Epithelial cell of proximal tubule (primary cell): ENCODE measurements around the gene GRAMD1A. TPM values are rescaled to one million over a fixed set of nuclear protein-coding genes. Genes with fewer than 3 reads are reported as not detected.
"Not testable (repeated sequence)": the region's sequence is repeated elsewhere in the genome, so short reads cannot be mapped to it uniquely, and the experiment has no call there.

ENCODE experiments used
- DNase-seq: peaks from one replicate; pipeline ENCODE4 v3.0.0-alpha.2; 2011; ENCODE audit warnings: low read depth
- H3K4me3 ChIP-seq: 2 replicates; pipeline ENCODE4 v1.5.1; 2011; ENCODE audit warnings: low read depth, mild to moderate bottlenecking, low read length
- CTCF ChIP-seq: conservative IDR thresholded peaks from 2 replicates; pipeline ENCODE4 v1.5.1; 2012; ENCODE audit warnings: low read depth, mild to moderate bottlenecking, low read length
- total RNA-seq: library from RNA; depleted of rRNA; stranded (reverse); fragments of >200 nt; gene quantifications from 2 replicates; pipeline ENCODE4 v1.2.3, GENCODE V29; 2015

GRAMD1A gene
- total RNA-seq, 1 donor from 2014 or later, result 67.7 TPM

- DNase-seq, result no peak
- TF ChIP-seq CTCF, result no peak
- H3K4me3 ChIP-seq, result no peak overlapping the region
Observed at GRCh38 chr19:34969721-34970120, 30.4 kb upstream of the GRAMD1A start.

- H3K4me3 ChIP-seq, DNase-seq: not testable (repeated sequence)
Observed at GRCh38 chr19:34970185-34970780, 29.8 kb upstream of the GRAMD1A start.

GRCh38 chr19:34972163-34972705, 27.9 kb upstream of the GRAMD1A start:
- no peak for TF ChIP-seq CTCF
- H3K4me3 ChIP-seq, result no peak overlapping the region
- no peak for DNase-seq

GRCh38 chr19:34974646-34975045, 25.5 kb upstream of the GRAMD1A start:
- no peak for DNase-seq
- no peak overlapping the region for H3K4me3 ChIP-seq
- no peak for TF ChIP-seq CTCF

GRCh38 chr19:34975056-34975455, 25.1 kb upstream of the GRAMD1A start:
- no peak for DNase-seq
- TF ChIP-seq CTCF, result no peak
- H3K4me3 ChIP-seq, result no peak overlapping the region

GRCh38 chr19:34976611-34977010, 23.5 kb upstream of the GRAMD1A start:
- no peak for TF ChIP-seq CTCF
- H3K4me3 ChIP-seq, result no peak overlapping the region
- no peak for DNase-seq

GRCh38 chr19:34979819-34980640, 20.1 kb upstream of the GRAMD1A start:
- no peak for TF ChIP-seq CTCF
- DNase-seq, result no peak
- H3K4me3 ChIP-seq, result no peak overlapping the region
